Measurements from ENCODE around the gene PUS10. TPM values are rescaled to one million over a fixed set of nuclear protein-coding genes. Genes with fewer than 3 reads are reported as not detected.

The PUS10 gene
- polyA plus RNA-seq, 1 donor (not counting 4 experiments of a cell fraction or from before 2014, with no cell fraction given): 4.8 TPM

GRCh38 chr2:61011678-61012077, 6.4 kb downstream of the PUS10 start:
- Histone ChIP-seq H3K27me3 (ENCODE audit: control insufficient read depth, extremely low read depth, insufficient read depth, low read length) (no peaks in the 10 kb centered on the region), H3K36me3 (ENCODE audit: control insufficient read depth in 2 of 2, extremely low read depth in 1 of 2, insufficient read depth in 2 of 2, low read length in 2 of 2) (no peaks in the 10 kb centered on the region), H3K79me2 (ENCODE audit: control insufficient read depth, insufficient read depth, low read length) (peaks cover 1% of the 10 kb centered on the region), H3K27ac (ENCODE audit: control insufficient read depth, insufficient read depth, low read length) (peak overlapping the region; percentile 13), H3K4me1 (ENCODE audit: control insufficient read depth, extremely low read depth, insufficient read depth, low read length) (peaks cover 29% of the 10 kb centered on the region), H3K9me3 (ENCODE audit: control insufficient read depth, low read depth, low read length) (no peaks in the 10 kb centered on the region), H3K9ac (ENCODE audit: control insufficient read depth, extremely low read depth, insufficient read depth, low read length) (no peak overlapping the region), H3K4me3 (ENCODE audit: control insufficient read depth in 2 of 3, extremely low read depth in 1 of 3, insufficient read depth in 2 of 3, low read depth in 1 of 3, low read length in 3 of 3) (no peak overlapping the region), H3K4me2 (ENCODE audit: control insufficient read depth, extremely low read depth, insufficient read depth, low read depth, low read length) (no peak overlapping the region), H3K9me1 (ENCODE audit: control insufficient read depth, extremely low read depth, insufficient read depth, low read length) (no peaks in the 10 kb centered on the region), H4K20me1 (ENCODE audit: control insufficient read depth, extremely low read depth, insufficient read depth, low read length) (no peaks in the 10 kb centered on the region), H2AFZ (ENCODE audit: control insufficient read depth, low read length) (no peak overlapping the region)
- dilution Hi-C loops (cut with MboI; ENCODE audit: extremely low pct_ligation_motif_present, low sequenced_read_pairs): no loop called here
- DNase-seq (ENCODE audit: low read depth, low spot score) (no peak), FAIRE-seq (no peak)
- TF ChIP-seq CTCF (optimal IDR thresholded peaks at IDR 0.05 in 1 of 3, IDR thresholded peaks at IDR 0.05 in 1 of 3, conservative IDR thresholded peaks at IDR 0.05 in 1 of 3; ENCODE audit: extremely low read depth in 1 of 3, insufficient read depth in 2 of 3, low read length in 3 of 3) (no peak), EZH2 (IDR thresholded peaks at IDR 0.05; ENCODE audit: low read length) (no peak)

GRCh38 chr2:61009355-61009754, 8.7 kb downstream of the PUS10 start:
- Histone ChIP-seq H3K9me3 (ENCODE audit: control insufficient read depth, low read depth, low read length) (no peaks in the 10 kb centered on the region), H3K4me2 (ENCODE audit: control insufficient read depth, extremely low read depth, insufficient read depth, low read depth, low read length) (no peak overlapping the region), H3K9ac (ENCODE audit: control insufficient read depth, extremely low read depth, insufficient read depth, low read length) (no peak overlapping the region), H3K27me3 (ENCODE audit: control insufficient read depth, extremely low read depth, insufficient read depth, low read length) (no peaks in the 10 kb centered on the region), H3K27ac (ENCODE audit: control insufficient read depth, insufficient read depth, low read length) (no peak overlapping the region), H3K4me3 (ENCODE audit: control insufficient read depth in 2 of 3, extremely low read depth in 1 of 3, insufficient read depth in 2 of 3, low read depth in 1 of 3, low read length in 3 of 3) (no peak overlapping the region), H2AFZ (ENCODE audit: control insufficient read depth, low read length) (no peak overlapping the region), H4K20me1 (ENCODE audit: control insufficient read depth, extremely low read depth, insufficient read depth, low read length) (no peaks in the 10 kb centered on the region), H3K9me1 (ENCODE audit: control insufficient read depth, extremely low read depth, insufficient read depth, low read length) (no peaks in the 10 kb centered on the region), H3K79me2 (ENCODE audit: control insufficient read depth, insufficient read depth, low read length) (peaks cover 1% of the 10 kb centered on the region), H3K36me3 (ENCODE audit: control insufficient read depth in 2 of 2, extremely low read depth in 1 of 2, insufficient read depth in 2 of 2, low read length in 2 of 2) (no peaks in the 10 kb centered on the region), H3K4me1 (ENCODE audit: control insufficient read depth, extremely low read depth, insufficient read depth, low read length) (peaks cover 10% of the 10 kb centered on the region)
- dilution Hi-C loops (cut with MboI; ENCODE audit: extremely low pct_ligation_motif_present, low sequenced_read_pairs): no loop called here
- DNase-seq (ENCODE audit: low read depth, low spot score) (no peak), FAIRE-seq (no peak)
- TF ChIP-seq EZH2 (IDR thresholded peaks at IDR 0.05; ENCODE audit: low read length) (no peak), CTCF (optimal IDR thresholded peaks at IDR 0.05 in 1 of 3, IDR thresholded peaks at IDR 0.05 in 1 of 3, conservative IDR thresholded peaks at IDR 0.05 in 1 of 3; ENCODE audit: extremely low read depth in 1 of 3, insufficient read depth in 2 of 3, low read length in 3 of 3) (no peak)

All from keratinocyte (primary cell).